COR-L47 (cell line): ENCODE measurements around the gene STRBP.
"Not testable (repeated sequence)": the region's sequence is repeated elsewhere in the genome, so short reads cannot be mapped to it uniquely, and the experiment has no call there.

Experiments
- DNase-seq: peaks from one replicate; lab custom pipeline; 2025; lab: John Stamatoyannopoulos, UW

The STRBP gene

GRCh38 chr9:123191680-123192079, 76.7 kb downstream of the STRBP start:
- DNase-seq: no peak

- no peak for DNase-seq
These were observed 77.1 kb downstream of the STRBP start for GRCh38 chr9:123191260-123191659.

- DNase-seq: no peak
These were observed 81.3 kb downstream of the STRBP start for GRCh38 chr9:123187131-123187530.

GRCh38 chr9:123186029-123186428, 82.4 kb downstream of the STRBP start:
- DNase-seq: not testable (repeated sequence)

GRCh38 chr9:123176949-123177348, 91.4 kb downstream of the STRBP start:
- no peak for DNase-seq

- DNase-seq: no peak
These were observed 92.3 kb downstream of the STRBP start for GRCh38 chr9:123175854-123176629.

- DNase-seq: no peak
These were observed 93.4 kb downstream of the STRBP start for GRCh38 chr9:123174887-123175518.

GRCh38 chr9:123174079-123174478, 94.3 kb downstream of the STRBP start:
- DNase-seq: no peak

GRCh38 chr9:123169926-123170325, 98.5 kb downstream of the STRBP start:
- no peak for DNase-seq

- DNase-seq: no peak
These were observed 99.8 kb downstream of the STRBP start for GRCh38 chr9:123168586-123168985.

- no peak for DNase-seq
These were observed 100.9 kb downstream of the STRBP start for GRCh38 chr9:123167474-123167873.

GRCh38 chr9:123165813-123166212, 102.6 kb downstream of the STRBP start:
- no peak for DNase-seq

- DNase-seq: no peak
These were observed 104.1 kb downstream of the STRBP start for GRCh38 chr9:123164285-123164684.

- no peak for DNase-seq
These were observed 105.5 kb downstream of the STRBP start for GRCh38 chr9:123162791-123163345.

GRCh38 chr9:123162360-123162759, 106.0 kb downstream of the STRBP start:
- DNase-seq: no peak

GRCh38 chr9:123157221-123157620, 111.2 kb downstream of the STRBP start:
- no peak for DNase-seq

- no peak for DNase-seq
These were observed 117.5 kb downstream of the STRBP start for GRCh38 chr9:123150708-123151503.

- no peak for DNase-seq
These were observed 119.3 kb downstream of the STRBP start for GRCh38 chr9:123149067-123149466.

- no peak for DNase-seq
These were observed 130.2 kb downstream of the STRBP start for GRCh38 chr9:123138163-123138562.

GRCh38 chr9:123135430-123135829, 133.0 kb downstream of the STRBP start:
- DNase-seq: no peak

GRCh38 chr9:123132696-123133095, 135.7 kb downstream of the STRBP start:
- DNase-seq: no peak

GRCh38 chr9:123131993-123132392, 136.4 kb downstream of the STRBP start:
- no peak for DNase-seq

- DNase-seq: no peak
These were observed 137.1 kb downstream of the STRBP start for GRCh38 chr9:123131258-123131657.
